ENCODE results near the gene BTF3. TPM values are rescaled to one million over a fixed set of nuclear protein-coding genes. Genes with fewer than 3 reads are reported as not detected.

BTF3 gene
- total RNA-seq, 1 donor from 2014 or later: 384 TPM

GRCh38 chr5:73480500-73480899, 17.7 kb upstream of the BTF3 start:
- no peak for TF ChIP-seq CTCF (IDR thresholded peaks at IDR 0.05)
- Mint-ChIP-seq H3K27me3 (ENCODE audit: low read depth) (peaks cover 11% of the 10 kb centered on the region), H3K4me3 (ENCODE audit: unreplicated experiment) (no peak overlapping the region), H3K4me1 (ENCODE audit: low read depth) (no peaks in the 10 kb centered on the region), H3K27ac (ENCODE audit: unreplicated experiment) (no peak overlapping the region), H3K36me3 (ENCODE audit: low read depth) (peaks cover 3% of the 10 kb centered on the region), H3K9me3 (ENCODE audit: low read depth) (no peaks in the 10 kb centered on the region)
- DNase-seq (ENCODE audit: low spot score): no peak

- H3K9me3 Mint-ChIP-seq (ENCODE audit: low read depth): no peaks in the 10 kb centered on the region
- TF ChIP-seq CTCF (IDR thresholded peaks at IDR 0.05): no peak
- peaks cover 7% of the 10 kb centered on the region for H3K27me3 Mint-ChIP-seq (ENCODE audit: low read depth)
- H3K36me3 Mint-ChIP-seq (ENCODE audit: low read depth): peaks cover 3% of the 10 kb centered on the region
- H3K4me3 Mint-ChIP-seq (ENCODE audit: unreplicated experiment): no peak overlapping the region
- no peak overlapping the region for H3K27ac Mint-ChIP-seq (ENCODE audit: unreplicated experiment)
- no peaks in the 10 kb centered on the region for H3K4me1 Mint-ChIP-seq (ENCODE audit: low read depth)
- no peak for DNase-seq (ENCODE audit: low spot score)
Measured at GRCh38 chr5:73482383-73483136, 15.7 kb upstream of the BTF3 start.

GRCh38 chr5:73483676-73484075, 14.6 kb upstream of the BTF3 start:
- Mint-ChIP-seq H3K27me3 (ENCODE audit: low read depth) (peaks cover 8% of the 10 kb centered on the region), H3K4me1 (ENCODE audit: low read depth) (no peaks in the 10 kb centered on the region), H3K27ac (ENCODE audit: unreplicated experiment) (no peak overlapping the region), H3K9me3 (ENCODE audit: low read depth) (no peaks in the 10 kb centered on the region), H3K36me3 (ENCODE audit: low read depth) (peaks cover 3% of the 10 kb centered on the region), H3K4me3 (ENCODE audit: unreplicated experiment) (no peak overlapping the region)
- TF ChIP-seq CTCF (IDR thresholded peaks at IDR 0.05): no peak
- no peak for DNase-seq (ENCODE audit: low spot score)

- no peak for TF ChIP-seq CTCF (IDR thresholded peaks at IDR 0.05)
- Mint-ChIP-seq H3K4me3 (ENCODE audit: unreplicated experiment) (no peak overlapping the region), H3K27ac (ENCODE audit: unreplicated experiment) (no peak overlapping the region), H3K36me3 (ENCODE audit: low read depth) (peaks cover 2% of the 10 kb centered on the region), H3K27me3 (ENCODE audit: low read depth) (peaks cover 8% of the 10 kb centered on the region), H3K9me3 (ENCODE audit: low read depth) (no peaks in the 10 kb centered on the region), H3K4me1 (ENCODE audit: low read depth) (no peaks in the 10 kb centered on the region)
- no peak for DNase-seq (ENCODE audit: low spot score)
Measured at GRCh38 chr5:73484511-73484910, 13.7 kb upstream of the BTF3 start.

- no peak overlapping the region for H3K4me3 Mint-ChIP-seq (ENCODE audit: unreplicated experiment)
- no peak overlapping the region for H3K27ac Mint-ChIP-seq (ENCODE audit: unreplicated experiment)
- TF ChIP-seq CTCF (IDR thresholded peaks at IDR 0.05): no peak
- peaks cover 3% of the 10 kb centered on the region for H3K27me3 Mint-ChIP-seq (ENCODE audit: low read depth)
- no peaks in the 10 kb centered on the region for H3K9me3 Mint-ChIP-seq (ENCODE audit: low read depth)
- no peaks in the 10 kb centered on the region for H3K36me3 Mint-ChIP-seq (ENCODE audit: low read depth)
- H3K4me1 Mint-ChIP-seq (ENCODE audit: low read depth): no peaks in the 10 kb centered on the region
- DNase-seq (ENCODE audit: low spot score): no peak
Measured at GRCh38 chr5:73485715-73486114, 12.5 kb upstream of the BTF3 start.
